Gastrocnemius medialis (tissue), 4 donors: ENCODE data around the gene KCNJ4. TPM values are rescaled to one million over a fixed set of nuclear protein-coding genes. Genes with fewer than 3 reads are reported as not detected.

ENCODE experiments used
- ATAC-seq, 2 donors: fragments of 150-250 bp; one replicate each; pipeline ENCODE4 v1.9.1; 2016
- DNase-seq, 2 donors: peaks; one replicate each; pipeline ENCODE4 v3.0.0-alpha.2; 2019
- H3K27ac ChIP-seq, 4 donors: fragments of 200-600 bp; sonication (generic); 1 replicate in 1 of 4; 2 replicates in 3 of 4; pipeline ENCODE4 v1.5.1; 2016 to 2018; ENCODE audit warnings: mild to moderate bottlenecking in 2 of 4, moderate library complexity in 1 of 4
- H3K27me3 ChIP-seq, 3 donors: fragments of 200-600 bp; sonication (generic) in 2 of 3; 1 replicate in 1 of 3; 2 replicates in 2 of 3; pipeline versions ENCODE4 v1.5.1 to v1.6.0; 2016 to 2019; ENCODE audit warnings: mild to moderate bottlenecking in 1 of 3, moderate library complexity in 1 of 3
- H3K36me3 ChIP-seq, 2 donors: fragments of 200-600 bp; sonication (generic) in 1 of 2; one replicate each; pipeline ENCODE4 v1.5.1; 2017 to 2018
- H3K4me1 ChIP-seq, 2 donors: fragments of 200-600 bp; sonication (generic) in 1 of 2; one replicate each; pipeline ENCODE4 v1.5.1; 2016 to 2017; ENCODE audit warnings: mild to moderate bottlenecking in 2 of 2
- H3K4me3 ChIP-seq, 4 donors: fragments of 200-600 bp; sonication (generic) in 3 of 4; 1 replicate in 1 of 4; 2 replicates in 3 of 4; pipeline ENCODE4 v1.5.1; 2016 to 2019; ENCODE audit warnings: mild to moderate bottlenecking in 2 of 4
- H3K9me3 ChIP-seq, 3 donors: fragments of 200-600 bp; sonication (generic) in 2 of 3; 1 replicate in 1 of 3; 2 replicates in 2 of 3; pipeline ENCODE4 v1.5.1; 2016 to 2019
- POLR2A ChIP-seq, 2 donors: fragments of 450-650 bp; IDR thresholded peaks; one replicate each; pipeline ENCODE4 v1.6.1; 2017; ENCODE audit warnings: antibody characterized with exemption in 2 of 2, mild to moderate bottlenecking in 2 of 2, moderate library complexity in 2 of 2
- in situ Hi-C, 4 donors: fragments of 200-750 bp; cut with MboI; loops; one replicate each; pipeline versions ENCODE4 v1.15.0 to v1.8.0; 2017; ENCODE audit warnings: low sequenced_read_pairs in 4 of 4
- intact Hi-C: fragments of 100-400 bp; cut with DNase I; formaldehyde crosslinking; loops from one replicate; pipeline ENCODE4 v1.15.1; 2023; ENCODE audit warnings: low total_unique reads
- total RNA-seq, 4 donors: library from RNA; depleted of rRNA; stranded (reverse); fragments of >200 nt; gene quantifications; one replicate each; pipeline versions ENCODE4 v1.1.0 to v1.2.3, GENCODE V29; 2016
- TF ChIP-seq, protein P1 (sequence below), 5 experiments: fragments of 450-650 bp in 3 of 5; fragments of 200-600 bp in 2 of 5; sonication (generic) in 2 of 5; IDR thresholded peaks in 4 of 5; conservative IDR thresholded peaks in 1 of 5; 1 replicate in 4 of 5; 2 replicates in 1 of 5; pipeline ENCODE4 v1.5.1; 2016 to 2019; ENCODE audit warnings: antibody characterized with exemption in 5 of 5, mild to moderate bottlenecking in 3 of 5, moderate library complexity in 3 of 5

The KCNJ4 gene
- total RNA-seq, 4 donors from 2014 or later, result not detected

DNA sequence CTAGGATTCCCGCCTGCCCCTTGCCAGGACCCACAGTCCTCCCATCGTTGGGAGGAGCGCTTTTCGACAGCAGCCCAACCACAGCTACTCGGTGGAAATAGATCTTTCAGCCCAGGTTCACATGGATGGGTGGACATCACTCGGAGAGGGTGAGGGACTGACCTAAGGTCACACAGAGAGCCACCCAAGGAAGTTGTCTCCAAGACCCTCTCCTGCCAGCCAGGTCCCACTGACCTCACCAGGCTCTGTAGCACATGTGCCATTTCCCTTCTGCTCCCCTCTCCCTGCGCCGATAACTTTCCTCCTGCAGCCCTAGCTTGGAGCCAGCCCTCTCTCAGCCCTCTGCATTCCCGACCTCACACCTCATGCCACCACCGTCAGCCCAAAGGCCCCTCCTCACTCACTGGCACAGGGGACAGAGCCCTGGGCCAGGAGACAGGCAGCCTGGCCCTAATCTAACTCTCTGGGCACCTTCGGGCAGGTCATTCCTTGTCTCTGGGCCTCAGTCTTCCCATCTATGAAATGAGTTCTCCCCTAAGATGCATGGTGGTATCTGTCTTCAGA is 4.7 kb downstream of the KCNJ4 start:
- no peak for ATAC-seq
- H3K27ac ChIP-seq, result no peak overlapping the region

DNA sequence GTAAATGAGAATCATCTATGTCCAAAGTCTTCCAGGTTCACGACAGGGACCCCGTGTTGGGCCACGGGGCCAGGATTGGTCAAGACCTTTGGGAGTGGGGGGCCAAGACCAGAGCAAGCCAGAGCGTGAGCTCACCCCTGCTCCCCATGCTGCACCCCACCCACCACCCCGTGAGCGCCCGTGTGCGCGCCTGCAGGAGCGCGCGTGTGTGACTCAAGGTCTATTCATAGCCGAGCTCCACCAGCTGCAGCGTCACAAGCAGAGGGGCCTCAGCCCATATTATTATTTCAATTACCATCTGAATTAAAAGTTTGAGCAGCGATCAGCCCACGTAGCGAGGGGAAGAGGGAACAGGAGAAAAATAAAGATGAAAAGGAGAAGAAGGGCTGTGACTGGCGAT is 5.2 kb downstream of the KCNJ4 start:
- H3K27me3 ChIP-seq, result peaks cover 31 to 54% (median 53%) of the 10 kb centered on the region in 3 donors
- DNase-seq, result no peak
- intact Hi-C loops, result no loop called here
- no peak overlapping the region for H3K27ac ChIP-seq
- H3K36me3 ChIP-seq, result no peaks in the 10 kb centered on the region
- no peak overlapping the region for H3K4me3 ChIP-seq
- in situ Hi-C loops, result no loop called here
- TF ChIP-seq POLR2A (IDR thresholded peaks at IDR 0.05), result no peak
- TF ChIP-seq, protein P1, sequence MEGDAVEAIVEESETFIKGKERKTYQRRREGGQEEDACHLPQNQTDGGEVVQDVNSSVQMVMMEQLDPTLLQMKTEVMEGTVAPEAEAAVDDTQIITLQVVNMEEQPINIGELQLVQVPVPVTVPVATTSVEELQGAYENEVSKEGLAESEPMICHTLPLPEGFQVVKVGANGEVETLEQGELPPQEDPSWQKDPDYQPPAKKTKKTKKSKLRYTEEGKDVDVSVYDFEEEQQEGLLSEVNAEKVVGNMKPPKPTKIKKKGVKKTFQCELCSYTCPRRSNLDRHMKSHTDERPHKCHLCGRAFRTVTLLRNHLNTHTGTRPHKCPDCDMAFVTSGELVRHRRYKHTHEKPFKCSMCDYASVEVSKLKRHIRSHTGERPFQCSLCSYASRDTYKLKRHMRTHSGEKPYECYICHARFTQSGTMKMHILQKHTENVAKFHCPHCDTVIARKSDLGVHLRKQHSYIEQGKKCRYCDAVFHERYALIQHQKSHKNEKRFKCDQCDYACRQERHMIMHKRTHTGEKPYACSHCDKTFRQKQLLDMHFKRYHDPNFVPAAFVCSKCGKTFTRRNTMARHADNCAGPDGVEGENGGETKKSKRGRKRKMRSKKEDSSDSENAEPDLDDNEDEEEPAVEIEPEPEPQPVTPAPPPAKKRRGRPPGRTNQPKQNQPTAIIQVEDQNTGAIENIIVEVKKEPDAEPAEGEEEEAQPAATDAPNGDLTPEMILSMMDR (IDR thresholded peaks at IDR 0.05 in 4 of 5, conservative IDR thresholded peaks at IDR 0.05 in 1 of 5), result no peak
- ATAC-seq, result no peak
- no peaks in the 10 kb centered on the region for H3K4me1 ChIP-seq
- no peaks in the 10 kb centered on the region for H3K9me3 ChIP-seq

More for the DNA sequence above, 4.7 kb downstream of the KCNJ4 start:
- intact Hi-C loops (no loop called here), in situ Hi-C loops (no loop called here)
- Histone ChIP-seq H3K9me3 (no peaks in the 10 kb centered on the region), H3K36me3 (no peaks in the 10 kb centered on the region), H3K27me3 (peaks cover 31 to 54% (median 53%) of the 10 kb centered on the region in 3 donors), H3K4me1 (no peaks in the 10 kb centered on the region), H3K4me3 (no peak overlapping the region)
- DNase-seq, result no peak
- TF ChIP-seq, protein P1 (IDR thresholded peaks at IDR 0.05 in 4 of 5, conservative IDR thresholded peaks at IDR 0.05 in 1 of 5), result no peak
- TF ChIP-seq POLR2A (IDR thresholded peaks at IDR 0.05), result no peak

DNA sequence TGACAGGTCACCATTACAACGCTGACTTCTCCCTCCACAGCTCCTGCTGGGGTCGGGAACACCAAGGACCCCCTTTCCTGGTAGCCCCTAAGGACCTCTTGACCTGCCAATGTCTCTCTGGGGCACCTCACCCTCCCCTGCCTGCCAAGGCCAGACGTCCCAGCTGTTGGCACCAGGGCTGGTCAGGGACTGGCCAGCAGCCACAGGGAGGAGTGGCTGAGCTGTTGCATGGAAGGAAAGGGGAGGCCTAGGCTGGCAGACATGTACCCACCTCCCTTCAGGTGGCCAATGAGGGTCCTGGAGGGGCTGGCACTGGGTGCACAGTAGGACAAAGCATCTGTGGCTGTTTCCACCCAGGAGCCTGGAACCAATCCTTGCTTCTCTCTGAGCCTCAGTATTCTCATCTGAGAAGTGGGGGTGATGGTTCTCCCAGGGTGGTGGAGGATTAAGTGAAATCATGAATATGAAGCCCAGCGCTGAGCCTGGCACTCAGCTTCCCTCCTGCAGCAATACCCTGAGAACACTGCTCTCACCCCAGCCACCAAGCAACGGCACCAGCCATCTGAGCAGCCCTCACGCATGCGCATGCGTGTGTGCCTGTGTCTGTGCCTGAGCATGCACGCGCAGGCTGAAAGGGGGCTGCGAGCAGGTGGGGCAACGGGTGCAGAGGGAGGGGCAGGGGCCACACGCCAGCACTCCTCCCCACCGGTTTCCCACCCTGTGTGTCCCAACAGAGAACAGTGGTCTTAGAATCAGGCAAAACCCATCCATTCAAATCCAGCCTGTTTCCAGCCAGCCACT is 5.9 kb downstream of the KCNJ4 start:
- H3K27me3 ChIP-seq, result peaks cover 26 to 56% (median 46%) of the 10 kb centered on the region in 3 donors
- H3K4me1 ChIP-seq, result no peaks in the 10 kb centered on the region
- no peak for TF ChIP-seq POLR2A (IDR thresholded peaks at IDR 0.05)
- TF ChIP-seq, protein P1 (IDR thresholded peaks at IDR 0.05 in 4 of 5, conservative IDR thresholded peaks at IDR 0.05 in 1 of 5), result no peak
- ATAC-seq, result no peak
- no peak overlapping the region for H3K4me3 ChIP-seq
- no peak overlapping the region for H3K27ac ChIP-seq
- intact Hi-C loops (no loop called here), in situ Hi-C loops (no loop called here)
- DNase-seq, result no peak
- H3K36me3 ChIP-seq, result no peaks in the 10 kb centered on the region
- no peaks in the 10 kb centered on the region for H3K9me3 ChIP-seq

DNA sequence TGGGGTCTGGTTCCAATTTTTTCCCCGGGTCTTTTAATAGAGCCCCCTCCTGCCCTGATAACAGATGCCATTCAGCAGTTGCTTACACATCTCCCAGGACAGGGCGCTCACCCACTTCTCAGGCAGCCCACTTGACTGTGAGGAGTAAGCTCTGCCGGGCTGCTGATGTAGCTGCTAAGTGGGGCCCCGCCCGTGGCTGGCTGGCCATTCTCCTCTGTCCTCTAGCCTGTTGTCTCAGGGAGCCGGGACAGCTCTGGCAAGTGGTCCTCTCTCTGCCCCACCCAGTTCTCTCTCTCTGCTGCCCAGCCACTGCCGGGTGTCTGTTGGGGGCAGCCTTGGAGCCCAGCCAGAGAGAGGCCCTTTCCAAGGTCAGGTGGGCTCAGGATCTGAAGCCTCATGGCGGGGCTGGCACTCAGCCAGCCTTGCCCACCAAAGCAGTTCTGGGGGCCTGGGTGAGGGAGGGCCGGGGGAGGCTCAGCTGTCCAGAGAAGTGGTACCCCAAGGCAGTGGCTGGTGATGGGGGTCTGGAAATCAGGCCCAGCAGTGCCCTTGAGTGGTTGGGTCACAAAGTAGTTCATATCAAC is 8.9 kb downstream of the KCNJ4 start:
- H3K4me3 ChIP-seq, result no peak overlapping the region
- in situ Hi-C loops (no loop called here), intact Hi-C loops (no loop called here)
- H3K4me1 ChIP-seq, result no peaks in the 10 kb centered on the region
- no peaks in the 10 kb centered on the region for H3K36me3 ChIP-seq
- H3K27ac ChIP-seq, result no peak overlapping the region
- TF ChIP-seq POLR2A (IDR thresholded peaks at IDR 0.05), result no peak
- TF ChIP-seq, protein P1 (IDR thresholded peaks at IDR 0.05 in 4 of 5, conservative IDR thresholded peaks at IDR 0.05 in 1 of 5), result no peak
- ATAC-seq, result no peak
- peaks cover under 1 to 32% (median 23%) of the 10 kb centered on the region in 3 donors for H3K27me3 ChIP-seq
- DNase-seq, result no peak
- no peaks in the 10 kb centered on the region for H3K9me3 ChIP-seq
